WTC11 (cell line): ENCODE measurements around the gene CPT1C.

ENCODE experiments used
- ATF2 ChIP-seq: sonication (generic); formaldehyde crosslinking; IDR thresholded peaks from 2 replicates; pipeline ENCODE4 v1.8.1; 2022; ENCODE audit warnings: low read depth, missing genetic modification reagents, borderline replicate concordance
- E2F5 ChIP-seq: sonication (generic); formaldehyde crosslinking; IDR thresholded peaks from 2 replicates; pipeline ENCODE4 v1.8.1; 2022; ENCODE audit warnings: mild to moderate bottlenecking, moderate library complexity, missing genetic modification reagents
- FOXJ3 ChIP-seq: sonication (generic); formaldehyde crosslinking; IDR thresholded peaks from 2 replicates; pipeline ENCODE4 v1.9.0; 2021; ENCODE audit warnings: missing genetic modification reagents, mild to moderate bottlenecking, borderline replicate concordance
- FOXK1 ChIP-seq: sonication (generic); formaldehyde crosslinking; IDR thresholded peaks from 2 replicates; pipeline ENCODE4 v1.8.0; 2022; ENCODE audit warnings: mild to moderate bottlenecking, moderate library complexity, missing genetic modification reagents
- NR3C1 ChIP-seq: sonication (generic); formaldehyde crosslinking; conservative IDR thresholded peaks from 2 replicates; pipeline ENCODE4 v1.8.1; 2023; ENCODE audit warnings: low read depth, mild to moderate bottlenecking, missing genetic modification reagents
- TEAD4 ChIP-seq: sonication (generic); formaldehyde crosslinking; IDR thresholded peaks from 2 replicates; pipeline ENCODE4 v1.8.0; 2022; ENCODE audit warnings: mild to moderate bottlenecking, missing genetic modification reagents
- USF2 ChIP-seq: sonication (generic); formaldehyde crosslinking; IDR thresholded peaks from 2 replicates; pipeline ENCODE4 v1.8.1; 2023; ENCODE audit warnings: mild to moderate bottlenecking, missing genetic modification reagents, moderate library complexity
- ZNF671 ChIP-seq: fragments of 250-450 bp; sonication (Bioruptor Pico); IDR thresholded peaks from 2 replicates; pipeline ENCODE4 v1.8.0; 2021; ENCODE audit warnings: mild to moderate bottlenecking
- TF ChIP-seq, protein P1 (sequence below): sonication (generic); formaldehyde crosslinking; IDR thresholded peaks from 2 replicates; pipeline ENCODE4 v1.8.0; 2022; ENCODE audit warnings: mild to moderate bottlenecking, missing genetic modification reagents

DNA sequence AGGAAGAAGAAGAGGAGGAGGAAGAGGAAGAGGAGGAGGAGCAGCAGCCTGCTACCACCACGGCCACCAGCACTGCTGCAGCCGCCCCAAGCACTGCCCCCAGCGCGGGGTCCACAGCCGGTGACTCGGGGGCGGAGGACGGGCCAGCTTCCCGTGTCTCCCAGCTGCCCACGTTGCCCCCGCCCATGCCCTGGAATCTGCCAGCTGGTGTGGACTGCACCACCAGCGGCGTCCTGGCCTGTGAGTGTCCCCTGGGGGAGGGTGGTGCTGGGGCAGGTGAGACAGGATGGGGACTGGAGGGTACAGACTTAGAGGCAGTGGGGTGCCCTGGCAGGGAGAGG is 37.5 kb upstream of the CPT1C start:
- TF ChIP-seq NR3C1 (CRISPR knock-in tag) (no peak), E2F5 (CRISPR knock-in tag) (no peak), ATF2 (CRISPR knock-in tag) (no peak), TEAD4 (no peak), FOXJ3 (CRISPR knock-in tag) (no peak), USF2 (CRISPR knock-in tag) (no peak), FOXK1 (CRISPR knock-in tag) (no peak), ZNF671 (CRISPR knock-in tag) (no peak)
- TF ChIP-seq, protein P1, sequence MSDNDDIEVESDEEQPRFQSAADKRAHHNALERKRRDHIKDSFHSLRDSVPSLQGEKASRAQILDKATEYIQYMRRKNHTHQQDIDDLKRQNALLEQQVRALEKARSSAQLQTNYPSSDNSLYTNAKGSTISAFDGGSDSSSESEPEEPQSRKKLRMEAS (CRISPR knock-in tag) = no peak
